Caco-2 (cell line): ENCODE measurements around the gene PAXIP1. TPM values are rescaled to one million over a fixed set of nuclear protein-coding genes. Genes with fewer than 3 reads are reported as not detected.

ENCODE experiments used
- BruUV-seq: library from RNA; stranded (reverse); fragments of 400-500 nt; replicated peaks from 2 replicates; lab custom pipeline; 2021; lab: Mats Ljungman, UMichigan
- CTCF ChIA-PET: fragments of 300-600 bp; sonication (Branson Sonifier 250); formaldehyde crosslinking; loops from one replicate; lab custom pipeline; 2022; ENCODE audit warnings: antibody characterized with exemption; lab: Charles Lee
- POLR2A ChIA-PET: fragments of 300-600 bp; sonication (Branson Sonifier 250); formaldehyde crosslinking; loops from one replicate; lab custom pipeline; 2022; ENCODE audit warnings: antibody characterized with exemption; lab: Charles Lee
- DNase-seq, 2 experiments: peaks; one replicate each; pipeline versions ENCODE4 v3.0.0 to v3.0.0-alpha.2; 2020 to 2022
- H3K27me3 ChIP-seq: replicated peaks from 2 replicates; pipeline ENCODE4 v1.6.0; 2011; ENCODE audit warnings: low read length; ENCODE audit not compliant: control insufficient read depth, insufficient read depth
- H3K36me3 ChIP-seq: 2 replicates; pipeline ENCODE4 v1.5.1; 2011; ENCODE audit warnings: low read length; ENCODE audit not compliant: control insufficient read depth, insufficient read depth
- H3K4me1 ChIP-seq: fragments of 250-450 bp; sonication (Bioruptor Pico); 2 replicates; pipeline ENCODE4 v1.5.1; 2020; ENCODE audit warnings: mild to moderate bottlenecking
- H3K4me3 ChIP-seq: 2 replicates; pipeline ENCODE4 v1.5.1; 2011; ENCODE audit warnings: low read depth, mild to moderate bottlenecking, control low read depth, low read length
- H3K9me3 ChIP-seq: fragments of 250-450 bp; sonication (Bioruptor Pico); 2 replicates; pipeline ENCODE4 v1.5.1; 2020; ENCODE audit warnings: mild to moderate bottlenecking, moderate library complexity
- H3K27ac Mint-ChIP-seq: one replicate; pipeline ENCODE4 v1.8.0; 2022; ENCODE audit warnings: mixed read lengths; ENCODE audit not compliant: unreplicated experiment
- H3K27me3 Mint-ChIP-seq: one replicate; pipeline ENCODE4 v1.8.0; 2022; ENCODE audit warnings: mixed read lengths; ENCODE audit not compliant: insufficient read depth, unreplicated experiment
- H3K36me3 Mint-ChIP-seq: one replicate; pipeline ENCODE4 v1.8.0; 2022; ENCODE audit warnings: mild to moderate bottlenecking, mixed read lengths; ENCODE audit not compliant: insufficient read depth, unreplicated experiment
- H3K4me1 Mint-ChIP-seq: one replicate; pipeline ENCODE4 v1.8.0; 2022; ENCODE audit warnings: low read depth, mixed read lengths; ENCODE audit not compliant: unreplicated experiment
- H3K4me3 Mint-ChIP-seq: one replicate; pipeline ENCODE4 v1.8.0; 2022; ENCODE audit warnings: mild to moderate bottlenecking, moderate library complexity, mixed read lengths; ENCODE audit not compliant: unreplicated experiment
- H3K9me3 Mint-ChIP-seq: one replicate; pipeline ENCODE4 v1.8.0; 2022; ENCODE audit warnings: mixed read lengths; ENCODE audit not compliant: unreplicated experiment
- intact Hi-C: fragments of 100-400 bp; cut with micrococcal nuclease; formaldehyde crosslinking; loops from one replicate; pipeline ENCODE4 v1.10.0; 2022; ENCODE audit not compliant: unreplicated experiment
- total RNA-seq: library from RNA; stranded (reverse); gene quantifications from 2 replicates; pipeline ENCODE4 v1.2.3, GENCODE V29; 2022
- TF ChIP-seq, protein P1 (sequence below), 2 experiments: fragments of 200-600 bp in 1 of 2; IDR thresholded peaks; 1 replicate in 1 of 2; 2 replicates in 1 of 2; pipeline versions ENCODE4 v1.5.1 to v1.8.0; 2011 to 2022; ENCODE audit warnings: antibody characterized with exemption in 1 of 2, control low read depth in 1 of 2, inconsistent platforms in 1 of 2, low read depth in 1 of 2, low read length in 1 of 2, mild to moderate bottlenecking in 1 of 2, moderate library complexity in 1 of 2; ENCODE audit not compliant: insufficient read depth in 1 of 2, severe bottlenecking in 1 of 2, unreplicated experiment in 1 of 2

The PAXIP1 gene
- total RNA-seq, 1 experiment from 2014 or later, result 31.5 TPM

- DNase-seq, result no peak
- TF ChIP-seq, protein P1, sequence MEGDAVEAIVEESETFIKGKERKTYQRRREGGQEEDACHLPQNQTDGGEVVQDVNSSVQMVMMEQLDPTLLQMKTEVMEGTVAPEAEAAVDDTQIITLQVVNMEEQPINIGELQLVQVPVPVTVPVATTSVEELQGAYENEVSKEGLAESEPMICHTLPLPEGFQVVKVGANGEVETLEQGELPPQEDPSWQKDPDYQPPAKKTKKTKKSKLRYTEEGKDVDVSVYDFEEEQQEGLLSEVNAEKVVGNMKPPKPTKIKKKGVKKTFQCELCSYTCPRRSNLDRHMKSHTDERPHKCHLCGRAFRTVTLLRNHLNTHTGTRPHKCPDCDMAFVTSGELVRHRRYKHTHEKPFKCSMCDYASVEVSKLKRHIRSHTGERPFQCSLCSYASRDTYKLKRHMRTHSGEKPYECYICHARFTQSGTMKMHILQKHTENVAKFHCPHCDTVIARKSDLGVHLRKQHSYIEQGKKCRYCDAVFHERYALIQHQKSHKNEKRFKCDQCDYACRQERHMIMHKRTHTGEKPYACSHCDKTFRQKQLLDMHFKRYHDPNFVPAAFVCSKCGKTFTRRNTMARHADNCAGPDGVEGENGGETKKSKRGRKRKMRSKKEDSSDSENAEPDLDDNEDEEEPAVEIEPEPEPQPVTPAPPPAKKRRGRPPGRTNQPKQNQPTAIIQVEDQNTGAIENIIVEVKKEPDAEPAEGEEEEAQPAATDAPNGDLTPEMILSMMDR (IDR thresholded peaks at IDR 0.05; ENCODE audit: insufficient read depth in 1 of 2, low read depth in 1 of 2, low read length in 1 of 2, severe bottlenecking in 1 of 2, unreplicated experiment in 1 of 2), result no peak
- Histone ChIP-seq H3K27me3 (no peaks in the 10 kb centered on the region), H3K4me3 (no peak overlapping the region), H3K36me3 (no peaks in the 10 kb centered on the region), H3K9me3 (no peaks in the 10 kb centered on the region), H3K4me1 (no peaks in the 10 kb centered on the region)
- H3K4me1 Mint-ChIP-seq, result no peaks in the 10 kb centered on the region
- H3K4me3 Mint-ChIP-seq, result no peak overlapping the region
- no peaks in the 10 kb centered on the region for H3K36me3 Mint-ChIP-seq
- H3K27ac Mint-ChIP-seq, result no peak overlapping the region
- H3K9me3 Mint-ChIP-seq, result no peaks in the 10 kb centered on the region
- POLR2A ChIA-PET, result no interaction called here
- H3K27me3 Mint-ChIP-seq, result peaks cover 3% of the 10 kb centered on the region
- BruUV-seq, result no TSS peak
- CTCF ChIA-PET, result interaction anchor here (1.0 kb wide), 1 partner anchor 276 kb away, joined by 3 read pairs; the partner anchor contains the start of gene INSIG1
- intact Hi-C loops, result no loop called here
Measured at GRCh38 chr7:155020996-155021395, 18.1 kb upstream of the PAXIP1 start.

DNA sequence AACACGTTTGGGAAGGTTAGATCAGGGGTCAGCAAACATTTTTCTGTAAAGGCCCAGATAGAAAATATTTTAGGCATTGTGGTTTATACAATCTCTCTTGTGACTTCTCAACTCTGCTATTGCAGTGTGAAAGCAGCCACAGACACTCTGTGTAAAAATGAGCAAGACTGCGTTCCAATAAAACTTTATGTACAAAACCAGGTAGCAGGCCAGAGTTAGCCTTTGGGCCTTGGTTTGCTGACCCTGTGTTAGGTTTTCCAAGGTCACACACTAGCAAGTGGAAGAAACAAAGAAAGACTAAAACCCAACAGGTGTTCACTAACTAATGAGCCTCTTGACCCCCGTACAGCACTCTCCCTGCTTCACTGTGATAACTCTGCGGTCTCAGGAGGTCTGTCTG, 14.9 kb upstream of the PAXIP1 start:
- POLR2A ChIA-PET, result no interaction called here
- intact Hi-C loops, result no loop called here

GRCh38 chr7:155011086-155011485, 8.2 kb upstream of the PAXIP1 start:
- ChIA-PET POLR2A (no interaction called here), CTCF (no interaction called here)
- BruUV-seq, result no TSS peak
- H3K4me3 ChIP-seq, result no peak overlapping the region
- Mint-ChIP-seq H3K9me3 (no peaks in the 10 kb centered on the region), H3K4me1 (no peaks in the 10 kb centered on the region), H3K27ac (no peak overlapping the region), H3K4me3 (no peak overlapping the region), H3K36me3 (no peaks in the 10 kb centered on the region), H3K27me3 (no peaks in the 10 kb centered on the region)
- no peak for DNase-seq
- no peaks in the 10 kb centered on the region for H3K36me3 ChIP-seq
- intact Hi-C loops, result no loop called here
- no peaks in the 10 kb centered on the region for H3K4me1 ChIP-seq
- H3K27me3 ChIP-seq, result no peaks in the 10 kb centered on the region
- TF ChIP-seq, protein P1 (IDR thresholded peaks at IDR 0.05; ENCODE audit: insufficient read depth in 1 of 2, low read depth in 1 of 2, low read length in 1 of 2, severe bottlenecking in 1 of 2, unreplicated experiment in 1 of 2), result no peak
- H3K9me3 ChIP-seq, result no peaks in the 10 kb centered on the region

More for the DNA sequence above, 14.9 kb upstream of the PAXIP1 start:
- Mint-ChIP-seq H3K4me1 (no peaks in the 10 kb centered on the region), H3K4me3 (no peak overlapping the region), H3K36me3 (no peaks in the 10 kb centered on the region), H3K9me3 (no peaks in the 10 kb centered on the region), H3K27ac (no peak overlapping the region), H3K27me3 (no peaks in the 10 kb centered on the region)
- no peaks in the 10 kb centered on the region for H3K4me1 ChIP-seq
- DNase-seq, result no peak
- H3K4me3 ChIP-seq, result no peak overlapping the region
- TF ChIP-seq, protein P1 (IDR thresholded peaks at IDR 0.05; ENCODE audit: insufficient read depth in 1 of 2, low read depth in 1 of 2, low read length in 1 of 2, severe bottlenecking in 1 of 2, unreplicated experiment in 1 of 2), result no peak
- H3K9me3 ChIP-seq, result no peaks in the 10 kb centered on the region
- CTCF ChIA-PET, result no interaction called here
- BruUV-seq, result no TSS peak
- H3K36me3 ChIP-seq, result no peaks in the 10 kb centered on the region
- H3K27me3 ChIP-seq, result no peaks in the 10 kb centered on the region
